ENCODE data around the gene BMPR2.
"Not testable (repeated sequence)": the region's sequence is repeated elsewhere in the genome, so short reads cannot be mapped to it uniquely, and the experiment has no call there.

DNA sequence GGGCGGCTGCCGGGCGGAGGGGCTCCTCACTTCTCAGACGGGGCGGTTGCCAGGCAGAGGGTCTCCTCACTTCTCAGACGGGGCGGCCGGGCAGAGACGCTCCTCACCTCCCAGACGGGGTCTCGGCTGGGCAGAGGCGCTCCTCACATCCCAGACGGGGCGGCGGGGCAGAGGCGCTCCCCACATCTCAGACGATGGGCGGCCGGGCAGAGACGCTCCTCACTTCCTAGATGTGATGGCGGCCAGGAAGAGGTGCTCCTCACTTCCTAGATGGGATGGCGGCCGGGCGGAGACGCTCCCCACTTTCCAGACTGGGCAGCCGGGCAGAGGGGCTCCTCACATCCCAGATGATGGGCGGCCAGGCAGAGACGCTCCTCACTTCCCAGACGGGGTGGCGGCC lies 159.2 kb downstream of the BMPR2 start:
- TF ChIP-seq EZH2 (IDR thresholded peaks at IDR 0.05; ENCODE audit: borderline replicate concordance, insufficient read depth, low read depth, low read length, poor library complexity, severe bottlenecking), result not testable (repeated sequence)
- TF ChIP-seq, protein P1, sequence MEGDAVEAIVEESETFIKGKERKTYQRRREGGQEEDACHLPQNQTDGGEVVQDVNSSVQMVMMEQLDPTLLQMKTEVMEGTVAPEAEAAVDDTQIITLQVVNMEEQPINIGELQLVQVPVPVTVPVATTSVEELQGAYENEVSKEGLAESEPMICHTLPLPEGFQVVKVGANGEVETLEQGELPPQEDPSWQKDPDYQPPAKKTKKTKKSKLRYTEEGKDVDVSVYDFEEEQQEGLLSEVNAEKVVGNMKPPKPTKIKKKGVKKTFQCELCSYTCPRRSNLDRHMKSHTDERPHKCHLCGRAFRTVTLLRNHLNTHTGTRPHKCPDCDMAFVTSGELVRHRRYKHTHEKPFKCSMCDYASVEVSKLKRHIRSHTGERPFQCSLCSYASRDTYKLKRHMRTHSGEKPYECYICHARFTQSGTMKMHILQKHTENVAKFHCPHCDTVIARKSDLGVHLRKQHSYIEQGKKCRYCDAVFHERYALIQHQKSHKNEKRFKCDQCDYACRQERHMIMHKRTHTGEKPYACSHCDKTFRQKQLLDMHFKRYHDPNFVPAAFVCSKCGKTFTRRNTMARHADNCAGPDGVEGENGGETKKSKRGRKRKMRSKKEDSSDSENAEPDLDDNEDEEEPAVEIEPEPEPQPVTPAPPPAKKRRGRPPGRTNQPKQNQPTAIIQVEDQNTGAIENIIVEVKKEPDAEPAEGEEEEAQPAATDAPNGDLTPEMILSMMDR (IDR thresholded peaks at IDR 0.05), result not testable (repeated sequence)
